CD4-positive, alpha-beta T cell treated with Interleukin-15 for 1 hour (primary cell): ENCODE results near the gene NKX6-2.
"Not testable (repeated sequence)": the region's sequence is repeated elsewhere in the genome, so short reads cannot be mapped to it uniquely, and the experiment has no call there.

Experiments used
- DNase-seq: peaks from one replicate; pipeline ENCODE4 v3.0.0-alpha.2; 2020

Gene NKX6-2

GRCh38 chr10:132812520-132812919, 26.6 kb upstream of the NKX6-2 start:
- DNase-seq, result no peak

DNA sequence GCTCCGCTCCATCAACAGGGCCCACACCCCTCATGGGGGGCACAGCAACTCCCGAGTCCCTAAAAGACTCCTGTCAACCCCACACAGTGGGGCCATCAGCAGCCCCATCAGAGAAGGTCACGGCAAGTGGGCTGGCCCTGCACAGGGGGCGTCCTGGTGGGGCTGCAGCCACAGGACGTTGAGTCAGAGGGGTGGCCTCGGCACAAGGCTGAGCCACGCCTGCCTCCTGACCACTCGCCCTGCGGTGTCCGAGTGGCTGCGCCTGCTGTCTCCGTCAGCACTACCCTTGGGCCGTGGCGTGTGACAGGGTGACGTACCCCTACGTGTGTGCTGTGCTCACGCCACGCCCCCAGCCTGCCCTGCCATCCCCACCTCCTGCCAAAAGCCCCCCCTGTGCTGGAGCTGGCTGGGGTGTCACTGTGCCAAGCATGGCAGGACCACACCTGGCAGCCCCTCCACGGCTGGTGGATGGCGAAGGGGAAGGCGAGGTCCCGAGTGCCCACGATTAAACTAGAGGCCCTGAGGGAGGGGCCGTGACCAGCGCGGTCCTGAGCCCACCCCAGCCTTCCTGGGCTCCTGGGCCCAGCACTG, 26.0 kb upstream of the NKX6-2 start:
- no peak for DNase-seq

GRCh38 chr10:132810807-132811700, 25.1 kb upstream of the NKX6-2 start:
- DNase-seq, result no peak

- no peak for DNase-seq
These were observed 24.3 kb upstream of the NKX6-2 start for GRCh38 chr10:132810141-132810806.

DNA sequence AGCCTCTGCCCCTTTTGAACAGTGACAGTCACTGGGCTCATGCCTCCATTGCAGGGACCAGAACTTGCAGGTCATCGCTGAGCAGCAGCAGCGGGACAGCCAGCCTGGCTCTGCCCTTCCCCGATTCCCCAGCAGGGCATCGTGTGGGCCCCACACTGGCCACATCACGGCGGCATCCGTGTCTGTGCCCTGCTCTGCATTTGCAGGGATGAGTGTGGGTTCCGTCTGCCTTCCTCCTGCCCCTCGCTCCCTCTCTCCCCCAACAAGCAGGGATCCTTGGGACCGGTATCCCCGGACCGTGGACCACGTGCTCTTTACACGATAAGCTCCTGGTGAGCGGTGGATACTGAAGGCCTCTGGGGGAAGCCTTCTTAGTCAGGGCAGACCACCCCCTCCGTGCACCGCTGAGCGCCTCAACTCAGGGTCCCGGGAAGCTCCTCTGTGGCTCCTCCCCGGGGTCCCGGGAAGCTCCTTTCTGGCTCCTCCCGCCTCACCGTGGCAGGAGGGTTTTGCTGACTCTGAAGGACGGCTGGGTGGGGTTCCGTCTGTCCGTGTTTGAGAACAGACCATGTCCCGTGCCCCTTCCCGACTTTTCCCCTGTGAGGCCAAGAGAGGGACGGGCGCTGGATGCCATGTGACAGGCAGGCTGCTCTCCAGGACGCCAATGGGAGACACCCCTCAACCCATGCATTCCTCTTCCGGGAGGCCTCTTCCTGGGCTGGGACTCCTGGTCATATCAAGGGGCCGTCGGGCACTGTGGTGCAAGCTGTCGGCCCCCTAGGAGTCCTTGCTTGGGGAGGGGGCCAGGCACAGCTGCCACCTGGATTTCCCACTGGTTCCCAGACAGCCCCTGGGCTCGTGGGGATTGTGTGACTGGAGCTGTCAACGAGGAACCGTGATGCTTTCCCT, 23.5 kb upstream of the NKX6-2 start:
- DNase-seq, result no peak

GRCh38 chr10:132808383-132809231, 22.7 kb upstream of the NKX6-2 start:
- no peak for DNase-seq

DNA sequence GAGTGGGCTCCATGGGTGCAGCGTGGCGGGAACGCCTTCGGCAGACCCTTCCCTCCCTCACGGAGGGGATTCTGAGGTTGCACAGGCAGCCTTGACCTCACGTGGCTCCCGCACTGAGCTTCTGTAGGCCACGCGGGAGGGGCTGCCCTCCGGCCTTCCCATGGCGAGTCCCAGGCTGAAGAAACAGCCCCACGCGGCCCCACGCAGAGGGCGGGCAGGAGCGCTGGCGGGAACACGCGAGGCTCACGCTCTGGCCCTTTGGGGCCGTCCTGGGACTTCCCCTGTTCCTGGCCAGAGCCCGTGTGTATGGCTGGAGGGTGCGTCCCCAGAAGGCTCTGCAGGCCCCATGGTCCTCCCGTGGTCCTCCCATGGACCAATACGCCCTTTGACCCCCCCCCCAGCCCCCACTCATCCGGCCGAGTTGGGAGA, 21.7 kb upstream of the NKX6-2 start:
- DNase-seq, result no peak

- no peak for DNase-seq
These were observed 20.6 kb upstream of the NKX6-2 start for GRCh38 chr10:132806561-132807003.

DNA sequence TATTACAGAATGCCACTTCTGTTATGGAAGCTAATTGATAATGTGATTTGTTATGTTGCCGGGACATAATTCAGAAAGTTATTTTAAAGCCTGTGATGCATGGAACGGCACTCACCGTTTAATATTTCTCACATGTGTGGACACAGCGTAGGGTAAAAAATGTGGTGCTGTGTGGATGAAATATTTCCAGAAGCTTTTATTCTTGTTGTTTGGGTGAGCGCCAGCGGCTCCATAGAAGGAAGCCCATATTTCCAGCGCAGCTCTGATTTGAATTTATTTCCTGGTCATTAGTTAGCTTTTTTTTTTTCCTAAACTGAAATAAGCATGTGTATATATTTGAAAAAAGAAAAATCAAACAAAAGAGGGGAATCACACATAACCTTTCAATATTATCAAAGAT, 20.2 kb upstream of the NKX6-2 start:
- no peak for DNase-seq

DNA sequence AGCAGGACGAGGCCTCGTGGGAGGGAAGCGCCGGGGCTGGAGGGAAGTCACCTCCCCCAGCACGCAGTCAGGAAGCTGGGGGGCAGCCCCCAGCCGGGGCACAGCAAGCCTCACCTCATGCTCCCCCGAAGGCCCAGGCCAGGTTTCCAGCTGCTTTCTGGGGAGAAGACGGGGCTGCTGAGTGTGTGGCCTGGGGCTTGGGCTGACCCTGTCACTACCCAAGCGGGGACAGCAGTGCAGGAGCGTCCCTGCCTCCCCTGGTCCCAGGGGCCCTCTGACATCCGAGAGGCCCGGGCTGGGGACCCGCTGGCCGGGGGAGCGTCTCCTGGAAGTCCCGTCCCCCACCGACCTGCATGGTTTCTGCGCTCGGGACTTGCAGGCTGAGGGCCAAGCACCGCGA, 19.7 kb upstream of the NKX6-2 start:
- no peak for DNase-seq

GRCh38 chr10:132804785-132805426, 19.0 kb upstream of the NKX6-2 start:
- DNase-seq, result no peak

DNA sequence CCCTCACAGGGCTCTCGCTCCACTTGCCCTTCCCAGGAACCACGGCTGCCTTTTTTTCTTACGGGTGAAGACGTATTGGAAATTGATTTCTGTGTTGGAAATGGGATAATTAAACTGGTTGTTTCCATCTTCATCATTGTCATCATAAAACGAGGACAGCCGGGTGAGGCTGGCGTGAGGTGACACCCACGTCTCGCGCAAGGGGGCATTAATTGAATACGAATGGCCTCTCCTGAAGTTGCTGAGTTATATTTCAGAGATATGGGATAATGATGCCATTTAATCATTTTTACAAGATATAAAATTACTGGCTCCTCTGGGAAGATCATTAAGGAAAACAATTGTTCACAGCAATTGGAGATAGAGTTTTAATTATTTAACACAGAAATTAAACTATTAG, 18.3 kb upstream of the NKX6-2 start:
- DNase-seq, result no peak

DNA sequence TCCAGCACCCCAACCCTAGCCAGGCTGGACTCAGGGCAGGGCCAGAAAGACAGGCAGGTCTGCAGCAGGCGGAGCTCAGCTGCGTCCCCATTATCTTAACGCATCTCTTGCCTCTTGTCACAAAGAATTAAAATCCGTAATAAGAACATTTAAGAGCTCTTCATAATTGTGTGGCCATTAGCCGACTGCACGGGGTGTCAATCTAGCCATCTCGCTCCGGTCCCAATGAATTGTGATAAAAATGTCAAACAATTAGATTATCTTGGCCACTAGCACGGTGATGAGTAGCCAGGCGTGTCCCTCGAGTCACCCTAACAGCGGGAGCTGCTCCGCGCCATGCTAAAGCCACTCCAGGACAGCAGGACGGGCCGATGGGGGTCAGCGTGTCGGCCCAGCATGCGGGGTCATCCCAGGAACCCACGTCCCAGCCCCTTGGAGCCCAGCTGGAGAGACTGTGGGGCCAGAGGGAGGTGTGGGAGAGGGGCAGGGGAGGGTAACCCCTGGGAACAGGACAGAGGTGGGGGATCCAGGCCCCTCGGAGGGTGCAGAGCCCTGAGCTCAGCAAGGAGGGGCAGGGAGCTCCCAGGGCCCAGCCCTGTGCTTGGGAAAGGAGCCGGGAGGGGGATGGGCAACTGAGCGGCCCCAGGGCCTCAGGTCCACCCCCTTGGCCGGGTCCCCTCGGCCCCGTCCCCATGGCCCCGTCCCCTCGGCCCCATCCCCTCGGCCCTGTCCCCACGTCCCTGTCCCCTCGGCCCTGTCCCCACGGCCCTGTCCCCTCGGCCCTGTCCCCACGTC, 17.7 kb upstream of the NKX6-2 start:
- DNase-seq, result no peak

DNA sequence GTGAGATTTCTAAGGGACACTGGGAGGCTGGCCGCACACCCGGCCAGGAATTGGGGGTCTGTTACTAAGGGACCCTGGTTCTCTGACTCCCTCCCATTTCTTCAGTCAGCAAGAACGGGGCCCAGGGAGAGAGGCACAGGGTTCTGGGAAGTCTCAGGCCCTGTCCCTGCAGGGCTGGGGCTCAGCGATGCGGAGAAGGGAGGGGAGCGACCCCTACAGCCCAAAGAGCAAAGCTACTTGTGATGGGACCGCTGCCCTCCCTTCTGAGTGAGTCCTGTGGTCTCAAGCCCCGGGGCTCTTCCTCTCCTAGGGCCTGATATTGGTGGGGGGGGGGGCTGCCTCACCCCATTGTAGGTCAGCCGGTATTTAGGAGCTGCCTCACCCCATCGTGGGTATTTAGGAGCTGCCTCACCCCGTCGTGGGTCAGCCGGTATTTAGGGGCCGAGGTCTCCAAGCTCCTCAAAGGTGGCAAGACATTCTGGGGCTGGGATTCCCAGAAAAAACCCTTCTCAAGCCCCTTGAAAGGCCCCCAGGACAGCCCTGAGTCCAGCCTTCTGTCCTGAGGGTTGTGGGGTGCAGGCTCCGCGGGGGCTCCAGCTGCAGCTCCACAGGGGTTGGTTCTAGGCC, 16.9 kb upstream of the NKX6-2 start:
- DNase-seq, result no peak

- DNase-seq, result no peak
These were observed 16.1 kb upstream of the NKX6-2 start for GRCh38 chr10:132802048-132802447.

DNA sequence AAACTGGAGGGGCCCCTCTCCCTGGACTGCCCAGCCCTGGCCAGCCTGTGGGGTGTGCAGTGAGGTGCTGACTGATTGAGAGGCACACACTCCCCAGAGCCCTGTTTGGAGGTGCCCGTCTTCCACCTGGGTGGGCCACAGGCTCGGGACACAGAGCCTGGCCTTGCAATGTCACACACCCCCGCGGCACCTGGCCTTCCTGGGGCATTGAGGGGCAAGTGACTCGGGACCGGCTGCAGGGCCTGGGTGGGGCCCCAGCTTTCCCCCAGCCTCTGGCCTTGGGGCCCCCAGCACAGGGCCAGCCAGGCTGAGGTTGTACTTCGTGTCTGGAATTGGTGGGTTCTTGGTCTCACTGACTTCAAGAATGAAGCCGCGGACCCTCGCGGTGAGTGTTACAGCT, 13.9 kb upstream of the NKX6-2 start:
- DNase-seq, result no peak

GRCh38 chr10:132798876-132799275, 12.9 kb upstream of the NKX6-2 start:
- no peak for DNase-seq

DNA sequence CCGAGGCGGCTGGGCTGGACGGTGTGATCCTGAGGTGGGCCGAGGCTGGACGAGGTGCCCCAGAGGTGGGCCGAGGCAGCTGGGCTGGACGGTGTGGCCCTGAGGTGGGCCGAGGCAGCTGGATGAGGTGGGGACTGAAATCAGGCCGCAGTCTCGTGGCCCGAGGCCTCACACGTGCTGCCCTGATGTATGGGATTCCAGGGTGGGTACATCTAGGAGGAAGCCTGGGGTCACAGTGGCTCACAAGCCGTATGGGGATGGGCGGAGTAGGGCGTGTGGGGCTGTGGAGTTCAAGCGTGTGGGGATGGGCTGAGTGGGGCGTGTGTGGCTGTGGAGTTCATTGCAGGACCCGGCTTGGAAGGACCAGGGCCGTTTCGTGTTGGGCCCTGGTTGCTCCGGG, 12.5 kb upstream of the NKX6-2 start:
- no peak for DNase-seq

GRCh38 chr10:132797986-132798385, 12.0 kb upstream of the NKX6-2 start:
- not testable (repeated sequence) for DNase-seq

GRCh38 chr10:132796846-132797245, 10.9 kb upstream of the NKX6-2 start:
- no peak for DNase-seq
